Hepatocyte (in vitro differentiated cells): ENCODE results near the gene PACSIN2. TPM values are rescaled to one million over a fixed set of nuclear protein-coding genes. Genes with fewer than 3 reads are reported as not detected.

ENCODE experiments used
- DNase-seq: peaks from one replicate; pipeline ENCODE4 v3.0.0-alpha.2; 2016; ENCODE audit warnings: low spot score
- H2AFZ ChIP-seq: fragments of 200-600 bp; sonication (generic); 2 replicates; pipeline ENCODE4 v1.6.0; 2016; ENCODE audit warnings: antibody characterized with exemption, mild to moderate bottlenecking
- H3K27ac ChIP-seq: fragments of 200-600 bp; sonication (generic); 2 replicates; pipeline ENCODE4 v1.5.1; 2016; ENCODE audit warnings: mild to moderate bottlenecking
- H3K27me3 ChIP-seq: fragments of 200-600 bp; sonication (generic); 2 replicates; pipeline ENCODE4 v1.6.1; 2016
- H3K36me3 ChIP-seq: fragments of 200-600 bp; sonication (generic); replicated peaks from 2 replicates; pipeline ENCODE4 v1.5.1; 2016; ENCODE audit warnings: low read depth; ENCODE audit not compliant: insufficient read depth
- H3K4me1 ChIP-seq: fragments of 200-600 bp; sonication (generic); 2 replicates; pipeline ENCODE4 v1.5.1; 2016; ENCODE audit warnings: mild to moderate bottlenecking, moderate library complexity; ENCODE audit not compliant: insufficient read depth
- H3K4me2 ChIP-seq: fragments of 200-600 bp; sonication (generic); 2 replicates; pipeline ENCODE4 v1.6.0; 2016
- H3K4me3 ChIP-seq: fragments of 200-600 bp; sonication (generic); 2 replicates; pipeline ENCODE4 v1.5.1; 2016; ENCODE audit warnings: mild to moderate bottlenecking
- H3K79me2 ChIP-seq: fragments of 200-600 bp; sonication (generic); 2 replicates; pipeline ENCODE4 v1.6.0; 2017; ENCODE audit warnings: mild to moderate bottlenecking
- H3K9me2 ChIP-seq: fragments of 200-600 bp; sonication (generic); replicated peaks from 2 replicates; pipeline ENCODE4 v1.6.0; 2017; ENCODE audit warnings: mild to moderate bottlenecking; ENCODE audit not compliant: insufficient read depth
- H3K9me3 ChIP-seq: fragments of 200-600 bp; sonication (generic); 2 replicates; pipeline ENCODE4 v1.5.1; 2016; ENCODE audit warnings: low read depth, mild to moderate bottlenecking
- H4K20me1 ChIP-seq: fragments of 200-600 bp; sonication (generic); 2 replicates; pipeline ENCODE4 v1.6.0; 2016; ENCODE audit warnings: mild to moderate bottlenecking; ENCODE audit not compliant: insufficient read depth, poor library complexity, severe bottlenecking
- EZH2 ChIP-seq: fragments of 200-600 bp; sonication (generic); IDR thresholded peaks from 2 replicates; pipeline ENCODE4 v1.6.1; 2016; ENCODE audit warnings: antibody characterized with exemption, mild to moderate bottlenecking, borderline replicate concordance
- EZH2phosphoT487 ChIP-seq: fragments of 200-600 bp; sonication (generic); IDR thresholded peaks from one replicate; pipeline ENCODE4 v1.6.1; 2018; ENCODE audit warnings: antibody characterized with exemption, mild to moderate bottlenecking, low read depth, moderate library complexity; ENCODE audit not compliant: unreplicated experiment, severe bottlenecking
- WGBS: methylation state at CpG from one replicate; pipeline ENCODE4 v1.1.6; 2016; ENCODE audit warnings: low lambda C conversion rate; ENCODE audit errors: missing lambda C conversion rate; 5-methylcytosine and 5-hydroxymethylcytosine counted together
- polyA plus RNA-seq: library from polyadenylated mRNA; unstranded; fragments of >200 nt; fragmentation: Nextera tagmentation; extraction: Ambion mirVana; gene quantifications from 2 replicates; pipeline ENCODE4 v1.2.1, GENCODE V29; 2016
- total RNA-seq: library from RNA; depleted of rRNA; stranded (reverse); fragments of >200 nt; gene quantifications from 2 replicates; pipeline ENCODE4 v1.2.3, GENCODE V29; 2014
- TF ChIP-seq, protein P1 (sequence below): fragments of 200-600 bp; sonication (generic); IDR thresholded peaks from 2 replicates; pipeline ENCODE4 v1.5.1; 2016; ENCODE audit warnings: antibody characterized with exemption, mild to moderate bottlenecking; ENCODE audit not compliant: poor library complexity

PACSIN2 gene
- total and polyA plus RNA-seq, 2 experiments from 2014 or later: 77.7 to 86.3 TPM

DNA sequence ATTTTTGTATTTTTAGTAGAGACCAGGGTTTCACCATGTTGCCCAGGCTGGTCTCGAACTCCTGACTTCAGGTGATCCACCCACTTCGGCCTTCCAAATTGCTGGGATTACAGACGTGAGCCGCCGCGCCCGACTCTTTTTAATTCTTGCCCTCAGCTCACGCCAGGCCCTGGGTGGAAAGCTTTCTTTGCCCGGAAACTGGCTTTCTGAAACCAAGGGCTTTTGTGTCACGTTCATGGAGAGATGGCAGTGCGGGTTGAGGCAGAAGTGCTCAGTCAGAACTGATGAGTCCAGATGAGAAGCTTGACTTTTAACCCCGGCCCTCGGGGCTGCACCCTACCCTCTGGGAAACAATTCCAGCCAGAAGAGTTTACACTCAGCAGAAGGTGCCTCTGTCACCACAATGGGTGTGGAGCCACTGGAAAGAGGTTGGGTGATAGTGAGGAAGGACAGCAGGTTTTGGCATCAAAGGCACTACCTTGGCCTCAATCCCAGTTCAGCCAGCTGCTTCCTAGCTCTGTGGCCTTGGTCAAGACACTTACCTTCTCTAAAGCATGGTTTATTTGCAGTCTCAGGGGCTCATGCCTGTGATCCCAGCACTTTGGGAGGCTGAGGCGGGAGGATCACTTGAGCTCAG lies 157.0 kb downstream of the PACSIN2 start:
- no peak overlapping the region for H3K4me3 ChIP-seq
- no peak overlapping the region for H2AFZ ChIP-seq
- peak overlapping the region; percentile 98 for H3K27ac ChIP-seq
- no peaks in the 10 kb centered on the region for H3K9me3 ChIP-seq
- H3K27me3 ChIP-seq: no peaks in the 10 kb centered on the region
- H3K9me2 ChIP-seq: no peaks in the 10 kb centered on the region
- DNase-seq: no peak
- TF ChIP-seq EZH2phosphoT487 (no peak), EZH2 (no peak)
- TF ChIP-seq, protein P1, sequence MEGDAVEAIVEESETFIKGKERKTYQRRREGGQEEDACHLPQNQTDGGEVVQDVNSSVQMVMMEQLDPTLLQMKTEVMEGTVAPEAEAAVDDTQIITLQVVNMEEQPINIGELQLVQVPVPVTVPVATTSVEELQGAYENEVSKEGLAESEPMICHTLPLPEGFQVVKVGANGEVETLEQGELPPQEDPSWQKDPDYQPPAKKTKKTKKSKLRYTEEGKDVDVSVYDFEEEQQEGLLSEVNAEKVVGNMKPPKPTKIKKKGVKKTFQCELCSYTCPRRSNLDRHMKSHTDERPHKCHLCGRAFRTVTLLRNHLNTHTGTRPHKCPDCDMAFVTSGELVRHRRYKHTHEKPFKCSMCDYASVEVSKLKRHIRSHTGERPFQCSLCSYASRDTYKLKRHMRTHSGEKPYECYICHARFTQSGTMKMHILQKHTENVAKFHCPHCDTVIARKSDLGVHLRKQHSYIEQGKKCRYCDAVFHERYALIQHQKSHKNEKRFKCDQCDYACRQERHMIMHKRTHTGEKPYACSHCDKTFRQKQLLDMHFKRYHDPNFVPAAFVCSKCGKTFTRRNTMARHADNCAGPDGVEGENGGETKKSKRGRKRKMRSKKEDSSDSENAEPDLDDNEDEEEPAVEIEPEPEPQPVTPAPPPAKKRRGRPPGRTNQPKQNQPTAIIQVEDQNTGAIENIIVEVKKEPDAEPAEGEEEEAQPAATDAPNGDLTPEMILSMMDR: no peak
- no peaks in the 10 kb centered on the region for H3K36me3 ChIP-seq
- H4K20me1 ChIP-seq: peaks cover 15% of the 10 kb centered on the region
- H3K79me2 ChIP-seq: peaks cover 41% of the 10 kb centered on the region
- WGBS: 94% methylated on average over 14 of the region's 14 CpGs
- H3K4me1 ChIP-seq: peaks cover 14% of the 10 kb centered on the region
- peak overlapping the region; percentile 75 for H3K4me2 ChIP-seq

DNA sequence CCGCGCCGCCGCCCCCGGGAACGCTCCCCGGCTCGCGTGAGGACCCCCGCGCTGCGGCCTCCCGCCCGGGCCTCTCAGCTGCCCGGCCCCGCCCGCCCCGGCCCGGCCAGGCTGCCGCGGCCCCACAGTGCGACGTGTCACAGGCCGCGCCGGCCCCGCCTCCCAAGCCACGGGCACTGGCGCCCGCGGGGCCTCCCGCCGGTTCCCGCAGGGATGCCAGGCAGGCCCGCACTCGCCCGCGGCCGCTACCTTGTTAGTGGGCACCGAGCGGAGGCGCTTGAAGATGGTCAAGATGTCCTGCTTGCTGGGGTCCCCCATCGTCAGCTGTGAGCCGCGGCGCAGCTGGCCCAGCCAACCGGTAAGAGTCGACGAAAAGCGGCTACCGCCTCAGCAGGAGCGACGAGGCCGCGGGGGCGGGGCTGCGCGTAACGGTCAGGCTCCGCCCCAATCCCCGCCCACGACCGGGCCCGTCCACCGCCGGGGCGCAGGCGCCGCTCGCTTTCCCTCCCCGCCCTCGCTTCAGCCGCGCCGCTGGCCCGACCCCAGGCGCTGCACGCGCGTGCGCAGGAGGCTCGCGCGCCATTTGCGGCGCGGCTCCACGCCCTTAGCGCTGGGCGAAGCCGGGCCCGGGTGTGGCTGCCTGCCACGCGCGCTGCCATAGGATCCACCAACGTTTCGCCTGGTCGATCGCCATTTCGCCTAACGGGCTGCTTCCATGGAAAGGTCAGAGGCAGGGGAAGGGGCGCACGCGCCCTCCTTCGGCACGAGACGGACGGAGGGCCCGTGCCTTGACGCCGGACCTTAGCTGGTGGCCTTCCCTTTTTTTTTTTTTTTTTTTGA lies 157.9 kb downstream of the PACSIN2 start, which contains the start of gene ARFGAP3:
ARFGAP3 (minus strand) TSS at position 409 of the 840 bp plus-strand sequence; CDS start at position 318, 91 bp downstream.
- Histone ChIP-seq H3K79me2 (peaks cover 49% of the 10 kb centered on the region), H3K27me3 (no peaks in the 10 kb centered on the region), H2AFZ (peak within 1 kb of the TSS; percentile 69), H3K36me3 (no peaks in the 10 kb centered on the region), H3K9me3 (no peaks in the 10 kb centered on the region), H4K20me1 (peaks cover 16% of the 10 kb centered on the region), H3K4me3 (peak within 1 kb of the TSS; percentile 93), H3K27ac (peak within 1 kb of the TSS; percentile 98), H3K4me2 (peak within 1 kb of the TSS; percentile 83), H3K9me2 (no peaks in the 10 kb centered on the region), H3K4me1 (peaks cover 9% of the 10 kb centered on the region)
- TF ChIP-seq, protein P1: no peak
- TF ChIP-seq EZH2 (no peak), EZH2phosphoT487 (no peak)
- peak; percentile 99 for DNase-seq
- WGBS: 10% methylated on average over 61 of the region's 111 CpGs

DNA sequence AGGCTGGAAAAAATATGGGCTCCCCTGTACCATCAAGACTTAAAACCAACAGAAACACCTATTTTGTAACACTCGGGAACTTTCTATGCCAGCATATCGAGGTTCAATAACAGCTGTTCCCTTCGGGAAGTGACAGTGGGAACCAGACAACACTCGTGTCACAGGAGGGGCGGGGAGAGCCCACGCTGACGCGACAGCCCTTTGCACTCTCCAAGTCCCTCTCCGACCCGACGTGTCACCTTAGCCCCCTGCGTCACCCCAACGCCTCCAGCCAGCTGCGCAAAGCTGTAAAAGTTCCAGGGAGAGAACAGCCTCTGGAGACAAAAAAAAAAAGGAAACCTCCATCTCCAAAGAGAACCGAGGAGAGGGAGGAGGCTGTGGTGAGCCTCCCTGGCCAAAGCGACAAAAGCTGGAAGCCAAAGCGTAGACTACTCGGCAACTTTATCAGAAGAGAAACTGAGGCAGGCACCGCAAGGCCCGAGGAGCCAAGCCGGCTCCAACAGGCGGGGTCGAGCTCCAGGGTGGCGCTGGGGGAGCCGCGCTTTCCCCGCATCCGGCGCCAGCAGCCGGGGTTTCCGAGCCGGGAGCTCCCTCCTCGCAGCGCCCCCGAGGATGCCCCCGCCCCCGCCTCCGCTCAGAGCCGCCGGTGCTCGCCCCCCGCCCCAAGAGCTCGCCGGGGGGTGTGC lies 158.6 kb downstream of the PACSIN2 start:
- WGBS: 2% methylated on average over 32 of the region's 44 CpGs
- peak; percentile 76 for DNase-seq

More for the DNA sequence above, 158.6 kb downstream of the PACSIN2 start:
- no peaks in the 10 kb centered on the region for H3K9me2 ChIP-seq
- peak overlapping the region; percentile 83 for H3K4me2 ChIP-seq
- TF ChIP-seq EZH2phosphoT487 (no peak), EZH2 (no peak)
- TF ChIP-seq, protein P1: no peak
- no peaks in the 10 kb centered on the region for H3K27me3 ChIP-seq
- no peaks in the 10 kb centered on the region for H3K9me3 ChIP-seq
- peak overlapping the region; percentile 50 for H2AFZ ChIP-seq
- no peaks in the 10 kb centered on the region for H3K36me3 ChIP-seq
- H3K4me3 ChIP-seq: peak overlapping the region; percentile 93
- peaks cover 57% of the 10 kb centered on the region for H3K79me2 ChIP-seq
- peaks cover 9% of the 10 kb centered on the region for H3K4me1 ChIP-seq
- H3K27ac ChIP-seq: peak overlapping the region; percentile 98
- H4K20me1 ChIP-seq: peaks cover 24% of the 10 kb centered on the region
